ENCODE results near the gene PCID2. TPM values are rescaled to one million over a fixed set of nuclear protein-coding genes. Genes with fewer than 3 reads are reported as not detected.

The PCID2 gene
- 10 to 100 TPM; 38.4 to 61.7 (median 46.0) TPM for total RNA-seq

DNA sequence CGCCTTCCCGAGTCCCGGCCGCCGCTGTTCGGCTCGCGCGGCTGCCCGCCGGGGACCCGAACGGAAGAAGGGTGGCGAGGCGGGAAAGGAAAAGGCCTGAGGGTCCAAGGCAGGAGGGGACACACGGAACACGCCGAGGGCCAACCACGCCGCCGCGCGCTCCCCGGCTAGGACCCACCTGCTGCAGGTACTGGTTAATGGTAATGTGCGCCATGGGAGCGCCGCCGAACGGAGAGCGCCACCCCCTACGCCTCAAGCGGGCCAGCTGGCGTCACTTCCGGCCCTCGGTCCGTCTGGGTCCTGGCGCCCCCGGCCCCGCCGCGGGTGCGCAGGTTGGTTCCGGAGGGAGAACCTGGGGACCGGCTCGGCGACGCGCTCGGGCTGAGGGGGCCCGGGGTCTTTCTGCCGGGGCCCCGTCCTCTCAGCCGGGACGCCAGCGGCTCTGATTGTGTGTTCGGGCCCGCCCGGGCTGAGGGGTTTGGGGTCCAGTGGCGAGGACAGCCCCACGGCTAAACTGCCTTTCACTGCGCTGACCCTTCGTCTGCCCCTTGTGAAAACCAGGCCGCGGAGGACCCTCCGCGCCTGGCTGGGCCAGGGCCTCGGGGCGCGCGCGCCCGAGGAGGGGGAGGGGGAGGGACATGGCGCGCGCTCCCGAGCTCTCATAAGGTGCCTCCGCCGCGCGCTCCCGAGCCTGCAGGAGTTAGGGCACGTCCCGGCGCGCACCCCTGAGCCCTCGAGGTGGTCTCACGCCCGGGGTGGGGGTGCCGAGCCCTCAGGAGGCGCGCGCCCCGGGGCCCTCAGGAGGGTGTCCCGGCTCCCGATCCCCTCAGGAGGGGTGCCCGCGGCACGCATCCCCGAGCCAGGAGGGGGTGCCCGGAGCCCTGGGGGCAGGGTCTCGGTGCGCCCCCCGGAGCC, at the start of gene PCID2:
TSS of gene PCID2 (minus strand) at position 249 of the 915 bp plus-strand sequence. CDS start at position 214, 35 bp downstream.
- TF ChIP-seq CTCF (IDR thresholded peaks at IDR 0.05; ENCODE audit: low read depth), result no peak

GRCh38 chr13:113252516-113253095, 44.1 kb upstream of the PCID2 start:
- no peak for TF ChIP-seq CTCF (IDR thresholded peaks at IDR 0.05; ENCODE audit: low read depth)

DNA sequence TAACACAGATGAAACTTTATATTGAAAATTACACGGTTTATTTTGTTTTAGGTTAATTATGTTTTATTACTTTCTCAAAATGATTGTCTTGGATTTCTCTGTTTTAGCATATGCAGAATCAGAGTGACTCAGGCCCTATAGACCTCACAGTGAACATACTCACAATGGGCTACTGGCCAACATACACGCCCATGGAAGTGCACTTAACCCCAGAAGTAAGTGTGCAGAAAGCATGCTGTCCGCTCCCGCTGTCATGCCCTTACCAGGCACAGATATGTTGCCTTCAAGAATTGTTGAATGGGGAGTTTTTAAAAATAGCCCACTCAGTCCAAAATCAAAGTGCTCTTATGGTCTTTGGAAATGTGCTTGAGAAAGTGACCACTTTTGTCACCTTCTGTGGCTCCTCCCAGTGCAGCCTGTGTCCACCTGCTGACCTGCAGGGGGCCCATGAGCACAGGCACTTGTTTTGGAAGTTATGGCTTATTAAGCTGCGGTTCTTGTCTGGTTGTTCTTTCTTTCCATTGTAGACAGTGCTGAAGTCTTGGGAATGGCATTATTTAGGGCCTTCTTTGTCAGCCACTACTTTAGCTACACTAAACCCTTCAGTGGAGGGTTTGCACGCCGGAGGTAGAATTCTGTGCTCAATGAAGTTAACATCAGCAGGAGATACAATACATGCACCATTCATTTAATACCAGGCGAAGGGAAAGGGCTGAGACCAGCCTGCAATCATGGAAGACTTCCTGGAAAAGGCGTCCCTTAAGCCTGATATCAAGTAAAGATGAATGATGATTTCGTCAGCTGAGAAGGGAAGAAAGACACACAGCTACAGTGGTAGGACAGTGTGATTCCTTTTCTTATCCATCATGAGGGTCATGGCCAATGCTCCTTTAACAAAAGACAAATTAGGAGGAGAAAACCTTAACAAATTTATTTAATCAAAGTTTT, 37.7 kb upstream of the PCID2 start:
- no peak for TF ChIP-seq CTCF (IDR thresholded peaks at IDR 0.05; ENCODE audit: low read depth)

GRCh38 chr13:113243847-113244246, 35.4 kb upstream of the PCID2 start:
- TF ChIP-seq CTCF (IDR thresholded peaks at IDR 0.05; ENCODE audit: low read depth), result no peak

GRCh38 chr13:113239986-113240385, 31.5 kb upstream of the PCID2 start:
- no peak for TF ChIP-seq CTCF (IDR thresholded peaks at IDR 0.05; ENCODE audit: low read depth)

GRCh38 chr13:113239357-113239756, 30.9 kb upstream of the PCID2 start:
- TF ChIP-seq CTCF (IDR thresholded peaks at IDR 0.05; ENCODE audit: low read depth), result no peak

Measured in subcutaneous adipose tissue (tissue), 4 donors.